Measurements from ENCODE around the gene ABCE1. TPM values are rescaled to one million over a fixed set of nuclear protein-coding genes. Genes with fewer than 3 reads are reported as not detected.

The ABCE1 gene
- total RNA-seq, 1 donor from 2014 or later = 97.6 TPM

DNA sequence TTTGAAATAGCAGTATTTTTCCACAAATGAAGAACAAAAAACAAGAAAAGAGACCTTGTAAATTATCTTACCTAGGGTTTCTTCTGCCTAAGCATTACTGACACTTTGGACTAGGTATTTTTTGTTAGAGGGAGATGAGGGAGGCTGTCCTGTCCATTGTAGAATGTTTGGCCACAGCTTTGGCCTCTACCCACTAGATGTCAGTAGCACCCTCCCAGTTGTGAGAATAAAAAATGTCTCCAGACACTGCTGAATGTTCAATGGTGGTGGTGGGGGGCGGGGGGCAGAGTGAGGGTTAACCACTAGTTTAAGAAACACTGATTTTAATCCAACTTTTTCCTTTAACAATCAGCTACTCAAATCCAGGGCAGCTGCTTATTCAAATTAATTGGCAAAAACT is 56.5 kb downstream of the ABCE1 start:
- Histone ChIP-seq H3K27me3 (ENCODE audit: control insufficient read depth, insufficient read depth, low read length) (no peaks in the 10 kb centered on the region), H3K4me3 (ENCODE audit: low read depth, low read length) (no peak overlapping the region), H3K36me3 (ENCODE audit: control insufficient read depth, insufficient read depth, low read length) (no peaks in the 10 kb centered on the region)
- no peak for DNase-seq (ENCODE audit: low read depth)
- TF ChIP-seq, protein P1, sequence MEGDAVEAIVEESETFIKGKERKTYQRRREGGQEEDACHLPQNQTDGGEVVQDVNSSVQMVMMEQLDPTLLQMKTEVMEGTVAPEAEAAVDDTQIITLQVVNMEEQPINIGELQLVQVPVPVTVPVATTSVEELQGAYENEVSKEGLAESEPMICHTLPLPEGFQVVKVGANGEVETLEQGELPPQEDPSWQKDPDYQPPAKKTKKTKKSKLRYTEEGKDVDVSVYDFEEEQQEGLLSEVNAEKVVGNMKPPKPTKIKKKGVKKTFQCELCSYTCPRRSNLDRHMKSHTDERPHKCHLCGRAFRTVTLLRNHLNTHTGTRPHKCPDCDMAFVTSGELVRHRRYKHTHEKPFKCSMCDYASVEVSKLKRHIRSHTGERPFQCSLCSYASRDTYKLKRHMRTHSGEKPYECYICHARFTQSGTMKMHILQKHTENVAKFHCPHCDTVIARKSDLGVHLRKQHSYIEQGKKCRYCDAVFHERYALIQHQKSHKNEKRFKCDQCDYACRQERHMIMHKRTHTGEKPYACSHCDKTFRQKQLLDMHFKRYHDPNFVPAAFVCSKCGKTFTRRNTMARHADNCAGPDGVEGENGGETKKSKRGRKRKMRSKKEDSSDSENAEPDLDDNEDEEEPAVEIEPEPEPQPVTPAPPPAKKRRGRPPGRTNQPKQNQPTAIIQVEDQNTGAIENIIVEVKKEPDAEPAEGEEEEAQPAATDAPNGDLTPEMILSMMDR (IDR thresholded peaks at IDR 0.05; ENCODE audit: insufficient read depth, low read length, poor library complexity, severe bottlenecking) = peak; percentile 53

GRCh38 chr4:145155268-145155870 is 57.3 kb downstream of the ABCE1 start:
- no peak for DNase-seq (ENCODE audit: low read depth)
- H3K4me3 ChIP-seq (ENCODE audit: low read depth, low read length) = no peak overlapping the region
- no peaks in the 10 kb centered on the region for H3K36me3 ChIP-seq (ENCODE audit: control insufficient read depth, insufficient read depth, low read length)
- no peaks in the 10 kb centered on the region for H3K27me3 ChIP-seq (ENCODE audit: control insufficient read depth, insufficient read depth, low read length)
- TF ChIP-seq, protein P1 (IDR thresholded peaks at IDR 0.05; ENCODE audit: insufficient read depth, low read length, poor library complexity, severe bottlenecking) = no peak

GRCh38 chr4:145156986-145157385 is 58.9 kb downstream of the ABCE1 start:
- TF ChIP-seq, protein P1 (IDR thresholded peaks at IDR 0.05; ENCODE audit: insufficient read depth, low read length, poor library complexity, severe bottlenecking) = no peak
- no peak for DNase-seq (ENCODE audit: low read depth)
- no peaks in the 10 kb centered on the region for H3K27me3 ChIP-seq (ENCODE audit: control insufficient read depth, insufficient read depth, low read length)
- H3K36me3 ChIP-seq (ENCODE audit: control insufficient read depth, insufficient read depth, low read length) = peaks cover 1% of the 10 kb centered on the region
- no peak overlapping the region for H3K4me3 ChIP-seq (ENCODE audit: low read depth, low read length)

- peaks cover 1% of the 10 kb centered on the region for H3K36me3 ChIP-seq (ENCODE audit: control insufficient read depth, insufficient read depth, low read length)
- no peak for DNase-seq (ENCODE audit: low read depth)
- TF ChIP-seq, protein P1 (IDR thresholded peaks at IDR 0.05; ENCODE audit: insufficient read depth, low read length, poor library complexity, severe bottlenecking) = no peak
- no peak overlapping the region for H3K4me3 ChIP-seq (ENCODE audit: low read depth, low read length)
- H3K27me3 ChIP-seq (ENCODE audit: control insufficient read depth, insufficient read depth, low read length) = no peaks in the 10 kb centered on the region
Measured at GRCh38 chr4:145161549-145161948, 63.4 kb downstream of the ABCE1 start.

DNA sequence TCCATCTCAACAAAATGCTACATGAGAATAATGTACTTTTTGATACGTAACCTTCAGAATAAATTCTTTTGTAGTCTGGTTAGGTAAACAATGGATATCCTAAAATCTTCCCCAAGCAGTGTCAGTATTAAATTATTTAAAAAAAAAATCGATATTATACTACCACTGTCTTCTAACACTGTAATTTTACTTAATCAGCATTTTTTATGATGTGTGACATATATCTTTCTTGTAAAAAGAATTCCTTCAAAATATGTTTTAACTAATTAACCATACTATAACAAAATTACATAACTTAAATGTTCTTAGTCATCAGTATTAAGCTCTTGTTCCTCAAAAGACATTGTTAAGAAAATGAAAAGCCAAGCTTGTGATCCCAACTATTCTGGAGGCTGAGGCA is 69.8 kb downstream of the ABCE1 start:
- no peak overlapping the region for H3K4me3 ChIP-seq (ENCODE audit: low read depth, low read length)
- TF ChIP-seq, protein P1 (IDR thresholded peaks at IDR 0.05; ENCODE audit: insufficient read depth, low read length, poor library complexity, severe bottlenecking) = no peak
- no peak for DNase-seq (ENCODE audit: low read depth)
- no peaks in the 10 kb centered on the region for H3K36me3 ChIP-seq (ENCODE audit: control insufficient read depth, insufficient read depth, low read length)
- no peaks in the 10 kb centered on the region for H3K27me3 ChIP-seq (ENCODE audit: control insufficient read depth, insufficient read depth, low read length)

DNA sequence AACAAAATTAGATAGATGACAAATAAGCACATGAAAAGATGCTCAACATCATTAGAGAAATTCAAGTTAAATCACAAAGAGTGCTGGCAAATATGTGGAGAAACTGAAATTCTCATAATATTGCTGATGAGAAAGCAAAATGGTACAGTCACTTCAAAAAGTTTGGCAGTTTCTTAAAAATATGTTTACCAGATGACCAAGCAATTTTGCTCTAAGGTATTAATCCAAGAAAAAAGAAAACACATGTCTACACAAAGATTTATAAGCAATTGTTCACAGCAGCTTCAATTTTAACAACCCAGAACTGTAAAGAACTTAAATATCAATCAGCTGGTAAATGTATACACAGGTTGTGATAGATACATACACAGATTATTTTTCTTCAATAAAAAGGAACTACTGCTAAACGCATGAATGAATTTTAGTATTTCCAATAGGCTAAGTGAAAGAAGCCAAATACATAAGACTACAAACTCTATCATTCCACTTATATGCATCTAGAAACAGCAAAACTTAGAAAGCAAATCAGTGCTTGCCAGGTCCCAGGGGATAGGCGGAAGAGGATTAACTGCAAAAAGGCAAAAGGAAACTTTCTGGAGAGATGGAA is 70.6 kb downstream of the ABCE1 start:
- Histone ChIP-seq H3K36me3 (ENCODE audit: control insufficient read depth, insufficient read depth, low read length) (no peaks in the 10 kb centered on the region), H3K27me3 (ENCODE audit: control insufficient read depth, insufficient read depth, low read length) (no peaks in the 10 kb centered on the region), H3K4me3 (ENCODE audit: low read depth, low read length) (no peak overlapping the region)
- DNase-seq (ENCODE audit: low read depth) = no peak
- TF ChIP-seq, protein P1 (IDR thresholded peaks at IDR 0.05; ENCODE audit: insufficient read depth, low read length, poor library complexity, severe bottlenecking) = no peak

Measured in kidney epithelial cell (primary cell).